Heart left ventricle (tissue), 13 donors: ENCODE measurements around the gene DDX11.

Experiments
- POLR2A ChIP-seq, 2 donors: fragments of 450-650 bp; IDR thresholded peaks; one replicate each; pipeline ENCODE4 v1.6.1; 2017; ENCODE audit warnings: antibody characterized with exemption in 2 of 2, mild to moderate bottlenecking in 2 of 2, moderate library complexity in 2 of 2
- TF ChIP-seq, protein P1 (sequence below), 12 donors: fragments of 200-600 bp; sonication (generic) in 4 of 12; IDR thresholded peaks; one replicate each; pipeline versions ENCODE4 v1.5.0 to v1.8.0; 2018 to 2022; ENCODE audit warnings: antibody characterized with exemption in 12 of 12, mild to moderate bottlenecking in 5 of 12
- donor health status: ischemic (EF 13 %, LVEDD 7.1; RV severe dilation, severe dysfunction).
- donor health status: DM: no; HTN: yes; CAD: no.
- donor health status: DM: no; HTN: no; CAD: no.
- donor health status: ischemic (EF 25% LVEDD 6.9; RV normal size, moderate dysfunction).
- donor health status: ischemic (EF 25% LVEDD 5.7; RV mildly dilated, moderate dysfunction).
- donor health status: ischemic (EF 35%, LVEDD 5.7; RV mildly dilated, moderate dysfunction).
- donor health status: nonischemic (EF 11% LVEDD 7.7; RV severe dilation, severe dysfunction).
- donor health status: DM: yes; HTN: yes; CAD: no.
- donor health status: PGD.
- donor health status: ischemic (EF 29% LVEDD 5.4; RV normal size, mild dysfunction).
- donor health status: nonischemic (EF 23%, LVEDD 6.1; RV moderate dilation, normal function).

DNA sequence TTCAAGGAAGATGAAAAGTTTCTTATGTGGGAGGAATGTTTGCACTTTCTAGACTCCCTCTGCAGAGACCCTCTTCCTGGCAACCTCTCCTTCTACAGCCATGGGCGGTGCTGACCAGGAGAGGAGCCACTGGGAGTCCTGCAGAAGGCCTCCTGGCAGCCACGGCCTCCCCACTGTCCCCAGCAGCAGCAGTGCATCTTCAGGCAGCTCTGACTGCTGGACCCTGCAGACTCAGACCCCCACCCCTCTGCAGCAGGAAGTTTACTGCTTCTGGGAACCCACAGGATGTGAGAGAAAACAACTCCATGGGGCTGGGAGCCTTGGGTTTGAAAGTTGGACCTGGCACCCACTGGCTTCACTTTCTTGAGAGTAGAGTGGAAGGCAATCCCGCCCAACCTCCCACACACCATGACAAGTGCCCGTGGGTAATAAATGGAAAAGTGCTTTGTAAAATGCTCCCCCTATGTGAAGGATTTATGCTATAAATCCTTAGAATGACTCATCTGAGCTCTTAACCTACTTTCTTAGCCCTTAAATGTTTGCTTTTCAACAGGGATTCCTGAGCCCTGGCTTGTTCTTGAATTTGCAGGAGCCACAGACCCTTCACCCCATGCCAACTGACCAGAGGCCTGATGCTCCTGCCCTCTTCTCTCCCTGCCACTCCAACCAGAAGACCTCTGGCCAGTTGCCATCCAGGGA lies 37.5 kb upstream of the DDX11 start:
- TF ChIP-seq POLR2A (IDR thresholded peaks at IDR 0.05): no peak
- TF ChIP-seq, protein P1, sequence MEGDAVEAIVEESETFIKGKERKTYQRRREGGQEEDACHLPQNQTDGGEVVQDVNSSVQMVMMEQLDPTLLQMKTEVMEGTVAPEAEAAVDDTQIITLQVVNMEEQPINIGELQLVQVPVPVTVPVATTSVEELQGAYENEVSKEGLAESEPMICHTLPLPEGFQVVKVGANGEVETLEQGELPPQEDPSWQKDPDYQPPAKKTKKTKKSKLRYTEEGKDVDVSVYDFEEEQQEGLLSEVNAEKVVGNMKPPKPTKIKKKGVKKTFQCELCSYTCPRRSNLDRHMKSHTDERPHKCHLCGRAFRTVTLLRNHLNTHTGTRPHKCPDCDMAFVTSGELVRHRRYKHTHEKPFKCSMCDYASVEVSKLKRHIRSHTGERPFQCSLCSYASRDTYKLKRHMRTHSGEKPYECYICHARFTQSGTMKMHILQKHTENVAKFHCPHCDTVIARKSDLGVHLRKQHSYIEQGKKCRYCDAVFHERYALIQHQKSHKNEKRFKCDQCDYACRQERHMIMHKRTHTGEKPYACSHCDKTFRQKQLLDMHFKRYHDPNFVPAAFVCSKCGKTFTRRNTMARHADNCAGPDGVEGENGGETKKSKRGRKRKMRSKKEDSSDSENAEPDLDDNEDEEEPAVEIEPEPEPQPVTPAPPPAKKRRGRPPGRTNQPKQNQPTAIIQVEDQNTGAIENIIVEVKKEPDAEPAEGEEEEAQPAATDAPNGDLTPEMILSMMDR (IDR thresholded peaks at IDR 0.05): no peak
